ENCODE data around the gene NFIB.

The NFIB gene

DNA sequence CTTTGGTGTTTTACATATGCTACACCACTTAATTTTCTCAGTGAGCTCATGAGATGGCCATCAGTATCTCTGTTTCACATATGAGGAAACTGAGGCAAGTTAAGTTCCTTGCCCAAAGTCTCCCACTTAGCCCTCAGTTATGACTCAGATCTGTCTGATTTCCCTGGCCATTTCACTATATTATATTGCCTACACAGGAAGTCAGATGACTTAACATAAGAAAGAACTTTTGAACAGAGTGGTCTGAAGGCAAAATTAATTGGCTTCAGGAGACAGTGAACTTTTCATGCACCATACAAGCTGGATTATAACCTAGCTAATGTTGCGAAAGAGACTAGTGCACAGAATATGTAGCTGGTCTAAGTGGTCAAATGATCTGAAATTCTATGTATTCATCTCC is 221.6 kb downstream of the NFIB start:
- no peak overlapping the region for H3K4me3 ChIP-seq (ENCODE audit: low read length)
- H3K4me1 ChIP-seq (ENCODE audit: low read length): no peaks in the 10 kb centered on the region
- no peak overlapping the region for H2AFZ ChIP-seq (ENCODE audit: low read length)
- no peaks in the 10 kb centered on the region for H3F3A ChIP-seq (ENCODE audit: insufficient read depth, low read length)
- no peaks in the 10 kb centered on the region for H3K9me2 ChIP-seq (replicated peaks; ENCODE audit: insufficient read depth, low read length)
- H3K79me2 ChIP-seq (ENCODE audit: low read length): no peaks in the 10 kb centered on the region
- H4K20me1 ChIP-seq (ENCODE audit: insufficient read depth, low read length): no peaks in the 10 kb centered on the region
- H3K27ac ChIP-seq (ENCODE audit: low read length): no peak overlapping the region
- no peaks in the 10 kb centered on the region for H3K9me3 ChIP-seq (replicated peaks; ENCODE audit: insufficient read depth, low read length)
- no peaks in the 10 kb centered on the region for H3K27me3 ChIP-seq (replicated peaks; ENCODE audit: insufficient read depth, low read length)
- no peak overlapping the region for H3K9ac ChIP-seq (ENCODE audit: low read length)
- TF ChIP-seq EZH2phosphoT487 (IDR thresholded peaks at IDR 0.05; ENCODE audit: low read length) (no peak), EZH2 (optimal IDR thresholded peaks at IDR 0.05; ENCODE audit: low read depth, low read length) (no peak)
- TF ChIP-seq, protein P1, sequence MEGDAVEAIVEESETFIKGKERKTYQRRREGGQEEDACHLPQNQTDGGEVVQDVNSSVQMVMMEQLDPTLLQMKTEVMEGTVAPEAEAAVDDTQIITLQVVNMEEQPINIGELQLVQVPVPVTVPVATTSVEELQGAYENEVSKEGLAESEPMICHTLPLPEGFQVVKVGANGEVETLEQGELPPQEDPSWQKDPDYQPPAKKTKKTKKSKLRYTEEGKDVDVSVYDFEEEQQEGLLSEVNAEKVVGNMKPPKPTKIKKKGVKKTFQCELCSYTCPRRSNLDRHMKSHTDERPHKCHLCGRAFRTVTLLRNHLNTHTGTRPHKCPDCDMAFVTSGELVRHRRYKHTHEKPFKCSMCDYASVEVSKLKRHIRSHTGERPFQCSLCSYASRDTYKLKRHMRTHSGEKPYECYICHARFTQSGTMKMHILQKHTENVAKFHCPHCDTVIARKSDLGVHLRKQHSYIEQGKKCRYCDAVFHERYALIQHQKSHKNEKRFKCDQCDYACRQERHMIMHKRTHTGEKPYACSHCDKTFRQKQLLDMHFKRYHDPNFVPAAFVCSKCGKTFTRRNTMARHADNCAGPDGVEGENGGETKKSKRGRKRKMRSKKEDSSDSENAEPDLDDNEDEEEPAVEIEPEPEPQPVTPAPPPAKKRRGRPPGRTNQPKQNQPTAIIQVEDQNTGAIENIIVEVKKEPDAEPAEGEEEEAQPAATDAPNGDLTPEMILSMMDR (IDR thresholded peaks at IDR 0.05; ENCODE audit: low read length): no peak
- no peaks in the 10 kb centered on the region for H3K36me3 ChIP-seq (replicated peaks; ENCODE audit: insufficient read depth, low read length)
- H3K4me2 ChIP-seq (ENCODE audit: low read depth, low read length): no peak overlapping the region
- DNase-seq: no peak

GRCh38 chr9:14089051-14089803 is 224.7 kb downstream of the NFIB start:
- no peaks in the 10 kb centered on the region for H3K9me3 ChIP-seq (replicated peaks; ENCODE audit: insufficient read depth, low read length)
- DNase-seq: no peak
- no peaks in the 10 kb centered on the region for H3K79me2 ChIP-seq (ENCODE audit: low read length)
- H3K9me2 ChIP-seq (replicated peaks; ENCODE audit: insufficient read depth, low read length): no peaks in the 10 kb centered on the region
- no peaks in the 10 kb centered on the region for H3F3A ChIP-seq (ENCODE audit: insufficient read depth, low read length)
- TF ChIP-seq, protein P1 (IDR thresholded peaks at IDR 0.05; ENCODE audit: low read length): no peak
- TF ChIP-seq EZH2phosphoT487 (IDR thresholded peaks at IDR 0.05; ENCODE audit: low read length) (no peak), EZH2 (optimal IDR thresholded peaks at IDR 0.05; ENCODE audit: low read depth, low read length) (no peak)
- H3K27me3 ChIP-seq (replicated peaks; ENCODE audit: insufficient read depth, low read length): no peaks in the 10 kb centered on the region
- H3K4me3 ChIP-seq (ENCODE audit: low read length): no peak overlapping the region
- no peak overlapping the region for H2AFZ ChIP-seq (ENCODE audit: low read length)
- H3K4me1 ChIP-seq (ENCODE audit: low read length): no peaks in the 10 kb centered on the region
- H3K36me3 ChIP-seq (replicated peaks; ENCODE audit: insufficient read depth, low read length): no peaks in the 10 kb centered on the region
- no peak overlapping the region for H3K9ac ChIP-seq (ENCODE audit: low read length)
- H3K4me2 ChIP-seq (ENCODE audit: low read depth, low read length): no peak overlapping the region
- H4K20me1 ChIP-seq (ENCODE audit: insufficient read depth, low read length): no peaks in the 10 kb centered on the region
- no peak overlapping the region for H3K27ac ChIP-seq (ENCODE audit: low read length)

GRCh38 chr9:14087576-14087975 is 226.4 kb downstream of the NFIB start:
- Histone ChIP-seq H3F3A (ENCODE audit: insufficient read depth, low read length) (no peaks in the 10 kb centered on the region), H4K20me1 (ENCODE audit: insufficient read depth, low read length) (no peaks in the 10 kb centered on the region), H3K27ac (ENCODE audit: low read length) (no peak overlapping the region), H3K79me2 (ENCODE audit: low read length) (no peaks in the 10 kb centered on the region), H3K9ac (ENCODE audit: low read length) (no peak overlapping the region), H3K36me3 (replicated peaks; ENCODE audit: insufficient read depth, low read length) (no peaks in the 10 kb centered on the region), H3K27me3 (replicated peaks; ENCODE audit: insufficient read depth, low read length) (no peaks in the 10 kb centered on the region), H3K9me3 (replicated peaks; ENCODE audit: insufficient read depth, low read length) (no peaks in the 10 kb centered on the region), H3K4me3 (ENCODE audit: low read length) (no peak overlapping the region), H3K4me1 (ENCODE audit: low read length) (no peaks in the 10 kb centered on the region), H3K9me2 (replicated peaks; ENCODE audit: insufficient read depth, low read length) (no peaks in the 10 kb centered on the region), H2AFZ (ENCODE audit: low read length) (no peak overlapping the region), H3K4me2 (ENCODE audit: low read depth, low read length) (no peak overlapping the region)
- TF ChIP-seq, protein P1 (IDR thresholded peaks at IDR 0.05; ENCODE audit: low read length): no peak
- TF ChIP-seq EZH2phosphoT487 (IDR thresholded peaks at IDR 0.05; ENCODE audit: low read length) (no peak), EZH2 (optimal IDR thresholded peaks at IDR 0.05; ENCODE audit: low read depth, low read length) (no peak)
- DNase-seq: no peak
